H1 (cell line): ENCODE measurements around the gene COLEC12. TPM values are rescaled to one million over a fixed set of nuclear protein-coding genes. Genes with fewer than 3 reads are reported as not detected.

Experiments used
- BACH1 ChIP-seq: IDR thresholded peaks from 2 replicates; pipeline ENCODE4 v1.6.1; 2012; ENCODE audit warnings: low read length, improper control_type of control experiment
- CHD1 ChIP-seq: IDR thresholded peaks from 2 replicates; pipeline ENCODE4 v1.6.1; 2012; ENCODE audit warnings: low read depth, low read length, improper control_type of control experiment
- CHD7 ChIP-seq: fragments of 300-600 bp; sonication (generic); IDR thresholded peaks from 2 replicates; pipeline ENCODE4 v1.7.1; 2012; ENCODE audit warnings: low read length, moderate library complexity, mild to moderate bottlenecking, inconsistent platforms; ENCODE audit not compliant: insufficient replicate concordance
- MAX ChIP-seq: IDR thresholded peaks from 2 replicates; pipeline ENCODE4 v1.6.1; 2012; ENCODE audit warnings: inconsistent platforms
- NRF1 ChIP-seq: IDR thresholded peaks from 2 replicates; pipeline ENCODE4 v1.6.1; 2011; ENCODE audit warnings: mild to moderate bottlenecking, low read depth, low read length, improper control_type of control experiment
- RAD21 ChIP-seq, 2 experiments: IDR thresholded peaks in 1 of 2; conservative IDR thresholded peaks in 1 of 2; 2 replicates each; pipeline ENCODE4 v1.6.1; 2011; ENCODE audit warnings: low read depth in 2 of 2, low read length in 2 of 2, improper control_type of control experiment in 1 of 2, inconsistent platforms in 1 of 2, mild to moderate bottlenecking in 1 of 2, moderate library complexity in 1 of 2
- SIN3A ChIP-seq, 2 experiments: IDR thresholded peaks in 1 of 2; conservative IDR thresholded peaks in 1 of 2; 2 replicates each; pipeline ENCODE4 v1.6.1; 2011 to 2012; ENCODE audit warnings: low read length in 2 of 2, improper control_type of control experiment in 1 of 2, low read depth in 1 of 2, mild to moderate bottlenecking in 1 of 2
- SP4 ChIP-seq: IDR thresholded peaks from 2 replicates; pipeline ENCODE4 v1.6.1; 2012; ENCODE audit warnings: low read length, inconsistent platforms
- SRF ChIP-seq: IDR thresholded peaks from 2 replicates; pipeline ENCODE4 v1.6.1; 2011; ENCODE audit warnings: mild to moderate bottlenecking, low read depth, low read length, moderate library complexity
- SUZ12 ChIP-seq: fragments of 200-600 bp; sonication (generic); IDR thresholded peaks from 2 replicates; pipeline ENCODE4 v1.6.1; 2012; ENCODE audit warnings: mild to moderate bottlenecking, inconsistent platforms, low read length, moderate library complexity, mixed read lengths
- TCF12 ChIP-seq: IDR thresholded peaks from 2 replicates; pipeline ENCODE4 v1.6.1; 2011; ENCODE audit warnings: low read depth, mild to moderate bottlenecking, low read length
- polyA plus RNA-seq, 7 experiments: library from polyadenylated mRNA; depleted of rRNA in 3 of 7; stranded (reverse) in 5 of 7; unstranded in 2 of 7; fragments of >200 nt in 5 of 7; fragments of 200-250 nt in 2 of 7; gene quantifications; 1 replicate in 5 of 7; 2 replicates in 1 of 7; 4 replicates in 1 of 7; pipeline versions ENCODE4 v1.2.1 to v1.2.3, GENCODE V29; 2011 to 2013; ENCODE audit warnings: missing spikeins in 2 of 7, mixed read lengths in 2 of 7
- total RNA-seq: library from RNA; stranded (reverse); fragmentation: NEBNext Ultra II Directional; extraction: Animal tissue kit (Norgen Biotek cat#: 25700); gene quantifications from 2 replicates; pipeline ENCODE4 v1.2.1, GENCODE V29; 2021

Gene COLEC12
- total and polyA plus RNA-seq, 2 of the 8 experiments (the other 6 are each of a cell fraction or from before 2014, with no cell fraction given), result 0.44 to 2.3 TPM

GRCh38 chr18:533995-534601, 33.6 kb upstream of the COLEC12 start (continued):
- TF ChIP-seq CHD7 (no peak), SUZ12 (no peak), TCF12 (no peak), CHD1 (no peak), SRF (no peak), SP4 (no peak), BACH1 (no peak), SIN3A (conservative IDR thresholded peaks at IDR 0.05 in 1 of 2, IDR thresholded peaks at IDR 0.05 in 1 of 2; ENCODE audit: low read depth in 1 of 2, low read length in 2 of 2) (no peak), MAX (no peak), RAD21 (IDR thresholded peaks at IDR 0.05 in 1 of 2, conservative IDR thresholded peaks at IDR 0.05 in 1 of 2; ENCODE audit: low read depth in 2 of 2, low read length in 2 of 2) (no peak), NRF1 (no peak)
